SK-N-MC (cell line): ENCODE results near the gene UTP4.

ENCODE experiments used
- DNase-seq: peaks from one replicate; pipeline ENCODE4 v3.0.0-alpha.2; 2011; ENCODE audit warnings: low read depth, low spot score
- H3K27ac ChIP-seq: fragments of 200-600 bp; sonication (generic); 2 replicates; pipeline ENCODE4 v1.5.1; 2016; ENCODE audit warnings: mixed run types
- H3K36me3 ChIP-seq: fragments of 200-600 bp; sonication (generic); 2 replicates; pipeline ENCODE4 v1.6.1; 2017; ENCODE audit warnings: antibody characterized with exemption, low read length, mixed read lengths; ENCODE audit not compliant: insufficient read depth
- H3K4me3 ChIP-seq: fragments of 200-600 bp; sonication (generic); 2 replicates; pipeline ENCODE4 v1.5.1; 2016
- H3K9ac ChIP-seq: fragments of 200-600 bp; sonication (generic); 2 replicates; pipeline ENCODE4 v1.8.0; 2017; ENCODE audit warnings: mixed run types, mixed read lengths; ENCODE audit not compliant: insufficient read length
- H3K9me3 ChIP-seq: fragments of 200-600 bp; sonication (generic); 2 replicates; pipeline ENCODE4 v1.6.1; 2017; ENCODE audit warnings: low read depth, mild to moderate bottlenecking, antibody characterized with exemption, low read length, moderate library complexity, mixed read lengths
- EZH2 ChIP-seq: fragments of 200-600 bp; sonication (generic); IDR thresholded peaks from one replicate; pipeline ENCODE4 v1.6.1; 2017; ENCODE audit warnings: antibody characterized with exemption
- FOXP2 ChIP-seq: optimal IDR thresholded peaks from 2 replicates; pipeline ENCODE3; 2011; ENCODE audit warnings: mild to moderate bottlenecking, moderate library complexity; ENCODE audit not compliant: insufficient read depth; ENCODE audit errors: extremely low read length, control extremely low read depth
- POLR2AphosphoS5 ChIP-seq: IDR thresholded peaks from 2 replicates; pipeline ENCODE4 v1.6.1; 2012; ENCODE audit warnings: mild to moderate bottlenecking, low read depth, low read length, borderline replicate concordance

UTP4 gene

GRCh38 chr16:69132424-69133252 lies at the start of gene UTP4, which contains the start of gene CHTF8:
Gene UTP4, plus strand, starts transcription at chr16:69132649. Its CDS starts 811 bp downstream, at chr16:69133460.
Gene CHTF8, minus strand, starts transcription at chr16:69132588. Its CDS starts 11,130 bp downstream, at chr16:69121458.
- Histone ChIP-seq H3K9me3 (no peaks in the 10 kb centered on the region), H3K27ac (peak within 1 kb of the TSS; percentile 76; the same call in 1 of the 2 replicates), H3K4me3 (peak within 1 kb of the TSS; percentile 84), H3K36me3 (peaks cover 10% of the 10 kb centered on the region), H3K9ac (peak within 1 kb of the TSS; percentile 89)
- no peak for DNase-seq
- no peak for TF ChIP-seq FOXP2
- TF ChIP-seq POLR2AphosphoS5: peak; percentile 73; the same call in 1 of the 2 replicates

GRCh38 chr16:69083306-69083941 lies 49.0 kb upstream of the UTP4 start:
- no peak for TF ChIP-seq POLR2AphosphoS5
- no peak for TF ChIP-seq EZH2
- TF ChIP-seq FOXP2: no peak
- Histone ChIP-seq H3K27ac (no peak overlapping the region), H3K9ac (no peak overlapping the region), H3K36me3 (no peaks in the 10 kb centered on the region), H3K9me3 (no peaks in the 10 kb centered on the region), H3K4me3 (no peak overlapping the region)
- DNase-seq: no peak

- Histone ChIP-seq H3K36me3 (no peaks in the 10 kb centered on the region), H3K9ac (no peak overlapping the region), H3K27ac (no peak overlapping the region), H3K4me3 (no peak overlapping the region), H3K9me3 (no peaks in the 10 kb centered on the region)
- no peak for DNase-seq
- TF ChIP-seq FOXP2 (no peak), EZH2 (no peak), POLR2AphosphoS5 (no peak)
These were observed 48.2 kb upstream of the UTP4 start for GRCh38 chr16:69084289-69084688.

GRCh38 chr16:69085032-69085695 lies 47.3 kb upstream of the UTP4 start:
- Histone ChIP-seq H3K36me3 (no peaks in the 10 kb centered on the region), H3K4me3 (no peak overlapping the region), H3K9ac (no peak overlapping the region), H3K27ac (no peak overlapping the region), H3K9me3 (no peaks in the 10 kb centered on the region)
- no peak for DNase-seq
- TF ChIP-seq POLR2AphosphoS5: no peak

GRCh38 chr16:69087161-69087581 lies 45.3 kb upstream of the UTP4 start:
- no peak overlapping the region for H3K4me3 ChIP-seq
- H3K9me3 ChIP-seq: no peaks in the 10 kb centered on the region
- H3K27ac ChIP-seq: no peak overlapping the region
- no peak for TF ChIP-seq POLR2AphosphoS5
- TF ChIP-seq EZH2: no peak
- no peak for TF ChIP-seq FOXP2
- H3K36me3 ChIP-seq: no peaks in the 10 kb centered on the region
- H3K9ac ChIP-seq: no peak overlapping the region
- DNase-seq: no peak

- H3K27ac ChIP-seq: no peak overlapping the region
- no peak for DNase-seq
- TF ChIP-seq POLR2AphosphoS5 (no peak), FOXP2 (no peak), EZH2 (no peak)
- H3K9ac ChIP-seq: no peak overlapping the region
- no peak overlapping the region for H3K4me3 ChIP-seq
- H3K9me3 ChIP-seq: no peaks in the 10 kb centered on the region
- no peaks in the 10 kb centered on the region for H3K36me3 ChIP-seq
These were observed 43.8 kb upstream of the UTP4 start for GRCh38 chr16:69088684-69089083.

- Histone ChIP-seq H3K27ac (no peak overlapping the region), H3K36me3 (no peaks in the 10 kb centered on the region), H3K9me3 (no peaks in the 10 kb centered on the region), H3K4me3 (no peak overlapping the region), H3K9ac (no peak overlapping the region)
- TF ChIP-seq EZH2: no peak
- no peak for TF ChIP-seq POLR2AphosphoS5
- TF ChIP-seq FOXP2: no peak
- DNase-seq: no peak
These were observed 43.1 kb upstream of the UTP4 start for GRCh38 chr16:69089091-69089910.
